Colon (tissue), 2 donors: ENCODE results near the gene MMP24.

Source experiments
- FAIRE-seq: peaks from 2 replicates; lab custom pipeline; 2012; peaks lifted over from hg19 to GRCh38; lab: Jason Lieb, UNC
- donor health status: control.
- donor health status: control.

MMP24 gene

GRCh38 chr20:35279533-35280174 is 53.2 kb downstream of the MMP24 start:
- no peak for FAIRE-seq

DNA sequence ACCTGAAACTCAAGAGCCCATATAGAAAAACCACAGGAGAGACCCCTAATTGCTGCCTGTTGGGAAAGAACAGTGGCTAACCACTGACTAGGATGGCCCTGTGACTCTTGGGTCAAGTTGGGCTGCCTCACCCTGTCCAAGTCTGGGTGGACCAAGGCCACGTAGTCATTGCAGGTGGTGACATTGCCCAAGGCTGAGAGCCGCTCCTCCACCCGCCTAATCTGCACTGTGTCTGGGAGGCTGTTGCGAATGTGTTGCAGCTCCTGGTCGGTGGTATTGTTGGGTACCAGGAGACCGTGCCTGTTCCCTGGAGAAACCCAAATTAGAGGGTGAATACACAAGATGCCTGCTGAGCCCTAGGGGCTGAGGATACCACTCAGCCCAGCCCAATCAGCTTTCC is 54.0 kb downstream of the MMP24 start:
- no peak for FAIRE-seq

GRCh38 chr20:35281506-35282101 is 55.1 kb downstream of the MMP24 start:
- no peak for FAIRE-seq

GRCh38 chr20:35283441-35284266 is 57.2 kb downstream of the MMP24 start:
- no peak for FAIRE-seq

DNA sequence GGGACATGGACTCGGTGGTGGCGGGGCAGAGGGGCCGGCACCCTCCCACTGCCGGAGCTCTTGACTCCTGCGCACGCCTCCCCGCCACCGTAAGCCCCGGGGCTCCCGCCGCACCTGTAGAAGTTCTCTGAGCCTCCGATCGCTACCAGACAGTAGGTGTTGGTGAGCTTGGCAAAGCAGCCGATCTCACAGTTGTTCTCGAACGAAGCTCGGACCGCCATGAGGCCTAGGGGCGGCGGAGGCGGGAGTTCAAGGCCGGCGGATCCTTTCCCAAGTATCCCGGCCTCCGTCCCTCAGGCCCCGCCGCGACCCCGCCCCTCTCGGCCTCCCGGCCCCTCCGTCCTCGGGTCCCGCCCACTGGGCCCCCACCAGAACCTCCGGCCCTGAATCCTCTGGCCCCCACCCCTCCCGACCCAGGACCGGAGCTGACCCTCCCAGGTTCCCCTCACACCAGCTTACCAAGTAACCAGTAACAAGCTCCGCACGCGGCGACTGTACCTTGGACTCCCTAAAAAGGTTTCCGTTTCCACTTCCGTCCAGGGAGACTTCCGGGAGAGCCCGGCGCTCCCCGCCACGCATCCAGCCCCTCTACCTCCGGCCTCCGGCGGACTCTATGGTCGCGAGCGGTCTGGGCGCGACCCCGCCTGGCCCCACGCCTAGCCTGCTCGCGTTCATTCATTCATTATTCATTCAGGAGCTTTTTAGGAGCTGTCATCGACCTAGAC is 57.9 kb downstream of the MMP24 start, which contains the start of gene EIF6:
TSS of gene EIF6 (minus strand) at position 506 of the 725 bp plus-strand sequence. CDS start at position 221, 285 bp downstream.
- FAIRE-seq, result no peak

- FAIRE-seq, result no peak
Measured at GRCh38 chr20:35284992-35285805, 58.7 kb downstream of the MMP24 start.

- FAIRE-seq, result no peak
Measured at GRCh38 chr20:35285806-35286076, 59.3 kb downstream of the MMP24 start.

DNA sequence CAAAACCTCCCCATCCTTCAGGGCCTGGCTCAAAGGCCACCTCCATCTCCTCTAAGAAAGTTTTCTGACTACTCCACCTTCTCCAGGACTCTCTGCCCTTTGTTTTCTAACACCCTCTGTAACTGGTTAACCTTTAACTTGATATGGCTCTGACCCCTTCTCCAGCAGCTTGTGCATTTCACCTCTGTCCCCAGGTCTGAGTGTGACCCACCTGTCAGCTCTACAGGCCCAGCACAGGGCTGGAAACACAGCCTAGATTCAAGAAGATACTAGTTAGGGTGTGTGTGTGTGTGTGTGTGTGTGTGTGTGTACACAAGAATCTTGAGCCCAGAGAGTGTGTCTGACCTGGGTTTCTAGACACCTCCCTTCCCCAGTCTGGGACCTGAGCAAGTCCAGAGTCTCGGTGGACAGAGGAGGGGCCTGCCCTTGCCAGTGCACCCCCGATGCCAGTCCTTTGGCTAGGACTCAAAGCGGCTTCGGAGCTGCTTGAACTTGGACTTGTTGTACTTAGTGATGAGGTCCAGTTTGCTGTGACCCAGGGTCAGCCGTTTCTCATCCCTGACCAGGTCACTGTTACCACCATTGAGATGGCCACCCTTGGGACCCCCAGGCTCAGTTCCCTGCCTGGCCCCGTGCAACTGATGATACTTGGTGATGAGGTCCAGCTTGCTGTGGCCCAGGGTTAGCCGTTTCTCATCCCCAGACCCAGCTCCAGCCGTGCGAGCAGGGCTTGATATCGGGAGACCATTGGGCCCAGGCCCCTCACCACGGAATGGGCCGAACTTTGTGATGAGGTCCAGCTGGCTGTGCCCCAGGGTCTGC is 59.8 kb downstream of the MMP24 start:
- no peak for FAIRE-seq

- no peak for FAIRE-seq
Measured at GRCh38 chr20:35286899-35287508, 60.5 kb downstream of the MMP24 start.

- FAIRE-seq, result no peak
Measured at GRCh38 chr20:35287509-35288324, 61.2 kb downstream of the MMP24 start.

DNA sequence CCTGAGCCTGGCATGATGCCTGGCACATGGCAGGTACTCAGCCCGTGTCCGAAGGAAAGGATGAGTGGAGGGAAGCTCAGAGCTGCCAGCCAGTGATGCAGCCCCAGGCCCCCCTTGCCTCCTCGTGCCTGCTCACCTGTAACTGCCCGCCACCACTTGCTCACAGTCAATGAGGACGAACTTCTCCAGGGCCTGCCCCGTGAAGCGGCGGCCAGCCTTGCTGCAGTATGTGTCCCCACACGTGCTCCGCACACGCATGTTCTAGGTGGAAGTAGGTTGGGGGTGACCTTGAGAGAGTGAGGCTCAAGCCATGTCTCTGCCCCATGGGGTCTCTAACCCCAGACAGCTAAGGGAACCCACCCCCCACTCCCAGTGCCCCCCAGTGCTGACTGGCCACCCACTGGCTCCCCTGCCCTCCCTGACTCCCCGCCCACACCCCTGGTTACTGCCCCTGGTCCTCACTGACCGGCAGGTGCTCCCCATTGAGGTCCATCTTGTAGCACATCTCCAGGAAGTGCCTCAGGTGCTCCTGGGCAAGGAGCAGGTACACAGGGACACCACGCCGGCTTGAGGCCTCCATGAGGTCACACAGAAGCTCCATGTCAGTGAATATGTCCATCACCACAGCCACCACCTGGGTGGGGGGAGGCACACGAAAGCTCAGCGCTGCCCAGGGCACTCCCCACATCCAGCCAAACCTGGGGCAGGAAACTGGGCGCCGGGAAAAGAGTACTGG is 62.0 kb downstream of the MMP24 start:
- FAIRE-seq, result no peak

DNA sequence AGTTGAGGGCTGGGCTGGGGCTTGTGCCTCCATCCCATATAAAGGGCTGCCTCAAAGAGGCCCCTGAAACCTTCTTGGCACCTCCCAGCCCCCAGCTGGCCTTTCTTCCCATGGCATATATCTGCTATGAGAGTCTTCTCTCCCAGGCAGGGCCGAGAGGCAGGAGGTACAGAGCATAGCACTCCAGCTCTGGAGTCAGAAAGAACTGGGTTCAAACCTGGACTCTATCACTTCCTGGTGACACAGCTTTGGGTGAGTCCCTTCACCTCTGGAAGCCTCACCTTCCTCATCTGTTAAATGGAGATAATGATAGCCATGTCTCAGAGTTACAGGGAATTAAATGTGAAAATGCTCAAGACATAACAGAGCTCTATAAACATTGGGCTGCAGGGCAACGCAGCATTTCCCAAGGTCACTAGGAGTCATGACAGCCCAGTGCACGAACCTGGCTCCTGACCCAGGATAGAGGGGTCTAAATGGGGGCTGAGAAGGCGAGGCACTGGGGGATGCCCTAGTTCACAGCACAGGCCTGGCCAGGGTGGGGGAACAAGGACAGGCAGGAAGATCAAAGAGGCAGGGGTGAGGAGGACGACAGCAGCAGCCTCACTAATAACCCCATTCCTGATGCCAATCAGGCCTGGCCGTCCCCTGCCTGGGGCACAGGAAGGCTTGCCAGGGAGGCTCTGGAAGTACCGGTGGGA is 63.8 kb downstream of the MMP24 start:
- FAIRE-seq, result no peak

DNA sequence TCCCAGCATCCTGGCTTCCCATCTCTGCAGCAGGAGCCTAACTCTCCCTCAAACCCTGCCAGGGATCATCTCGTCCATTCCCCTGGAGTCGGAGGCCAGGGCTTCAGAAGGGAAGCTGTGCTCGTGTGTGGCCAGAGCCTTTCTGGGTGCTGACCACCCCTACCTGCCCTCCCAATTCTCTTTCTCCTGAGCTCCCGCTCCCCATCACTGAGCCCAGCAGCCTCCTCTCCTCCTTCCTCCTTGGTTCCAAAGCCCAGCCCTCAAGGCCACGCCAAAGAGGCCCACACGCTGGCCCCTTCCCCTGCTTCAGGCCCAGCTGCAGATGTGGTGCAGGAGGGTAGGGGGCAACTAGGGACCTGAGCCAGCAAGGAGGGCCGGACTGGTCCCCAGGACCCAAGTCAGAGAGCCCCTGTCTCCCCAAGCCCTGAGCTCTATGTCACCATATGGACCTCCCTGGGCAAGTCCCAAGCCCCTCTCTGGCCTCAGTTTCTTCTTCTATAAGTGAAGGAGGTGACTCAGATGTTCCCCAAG is 64.5 kb downstream of the MMP24 start:
- no peak for FAIRE-seq

DNA sequence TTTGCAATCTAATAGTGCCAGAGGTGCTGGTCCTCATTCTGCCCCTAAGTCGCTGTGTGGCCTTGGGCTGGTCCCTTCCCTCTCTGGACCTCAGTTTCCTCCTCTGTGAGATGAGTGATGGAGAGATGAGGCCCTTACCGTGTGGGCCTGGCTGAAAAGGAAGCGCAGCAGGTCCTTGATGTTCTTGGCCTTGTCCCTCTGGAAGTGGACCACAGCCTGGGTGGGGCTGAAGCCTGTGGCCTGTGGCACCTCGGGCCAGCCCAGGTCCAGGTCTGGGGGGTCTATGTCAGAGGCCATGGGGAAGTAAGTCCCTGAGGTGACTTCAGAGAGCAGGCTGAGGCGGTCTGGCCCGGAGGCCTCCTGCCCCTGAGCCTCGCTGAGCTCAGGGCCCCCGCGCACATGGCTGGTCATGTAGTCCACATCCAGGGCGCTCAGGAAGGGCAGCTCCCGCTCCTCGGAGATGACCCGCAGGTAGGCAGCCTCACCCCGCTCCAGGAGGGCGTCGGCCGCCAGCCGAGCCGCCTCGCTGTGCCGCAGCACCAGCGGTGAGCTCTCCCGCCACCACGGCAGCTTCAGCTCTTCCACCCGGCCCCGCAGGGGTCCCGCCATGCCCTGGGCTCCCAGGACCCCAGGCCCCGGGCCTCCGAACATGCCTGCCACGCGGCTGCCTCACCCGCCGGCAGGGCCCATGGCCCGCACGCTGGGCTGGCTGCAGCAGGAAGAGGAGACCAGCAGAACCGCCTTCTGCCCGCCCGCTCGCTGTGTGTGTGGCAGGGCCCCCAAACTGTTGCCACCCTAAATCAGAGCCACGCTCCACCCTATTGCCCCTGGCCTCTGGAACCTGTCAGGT is 65.4 kb downstream of the MMP24 start, which contains the start of gene FAM83C:
TSS of gene FAM83C (minus strand) at position 772 of the 850 bp plus-strand sequence. CDS start at position 651, 121 bp downstream.
- no peak for FAIRE-seq

DNA sequence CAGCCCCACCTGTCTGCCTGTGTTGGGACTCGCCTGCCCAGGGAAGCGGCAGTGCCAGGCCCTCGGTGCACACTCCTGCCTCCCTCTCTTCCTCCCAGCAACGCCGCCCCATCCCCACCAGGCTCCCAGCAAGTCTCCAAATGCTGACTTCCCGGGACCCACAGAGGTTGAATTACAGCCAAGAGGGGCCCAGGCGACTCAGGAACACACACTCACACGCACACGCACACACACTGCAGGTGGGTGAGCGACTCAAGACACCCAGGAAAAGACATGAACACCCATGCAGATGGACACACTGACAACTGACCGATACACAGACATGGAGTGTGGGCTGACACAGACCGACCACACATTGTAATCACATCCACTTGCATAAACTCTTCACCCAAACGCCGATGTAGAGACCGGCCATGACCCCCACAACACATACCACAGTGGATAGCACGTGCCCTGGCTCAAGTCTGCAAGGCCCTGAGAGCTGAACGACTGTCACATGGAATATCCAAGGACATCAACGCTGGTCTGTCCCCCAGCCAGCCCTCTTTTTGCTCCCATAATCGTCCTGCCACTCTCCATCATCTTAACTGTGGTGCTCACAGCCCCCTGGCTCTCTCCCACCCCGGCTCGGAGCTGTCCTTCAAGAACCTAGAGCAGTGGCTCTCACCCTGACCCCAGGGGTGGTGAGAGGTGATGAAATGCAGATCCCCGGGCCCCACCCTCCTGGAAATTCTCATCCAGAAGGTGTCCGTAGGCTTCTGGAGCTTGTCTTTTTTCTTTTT is 66.2 kb downstream of the MMP24 start:
- no peak for FAIRE-seq
